HTR-8/SVneo (cell line): ENCODE measurements around the gene HIVEP2.

ENCODE experiments used
- DNase-seq: peaks from one replicate; pipeline ENCODE4 v3.0.0; 2011; ENCODE audit warnings: low spot score, mixed read lengths; ENCODE audit not compliant: insufficient read length
- FAIRE-seq: peaks from 2 replicates; lab custom pipeline; 2011; peaks lifted over from hg19 to GRCh38; lab: Jason Lieb, UNC

HIVEP2 gene

GRCh38 chr6:142758629-142759025 is 186.3 kb downstream of the HIVEP2 start:
- FAIRE-seq: no peak
- DNase-seq: no peak

- DNase-seq (no peak), FAIRE-seq (no peak)
Observed at GRCh38 chr6:142757852-142758628, 186.9 kb downstream of the HIVEP2 start.

- DNase-seq (peak; percentile 10), FAIRE-seq (peak; percentile 28)
Observed at GRCh38 chr6:142756215-142756630, 188.8 kb downstream of the HIVEP2 start.

- DNase-seq (no peak), FAIRE-seq (no peak)
Observed at GRCh38 chr6:142753196-142753595, 191.8 kb downstream of the HIVEP2 start.

GRCh38 chr6:142752348-142752747 is 192.6 kb downstream of the HIVEP2 start:
- FAIRE-seq (no peak), DNase-seq (no peak)

- DNase-seq (no peak), FAIRE-seq (no peak)
Observed at GRCh38 chr6:142751452-142751851, 193.5 kb downstream of the HIVEP2 start.

GRCh38 chr6:142750998-142751397 is 194.0 kb downstream of the HIVEP2 start:
- DNase-seq: no peak
- no peak for FAIRE-seq

- FAIRE-seq (no peak), DNase-seq (no peak)
Observed at GRCh38 chr6:142749556-142749955, 195.4 kb downstream of the HIVEP2 start.

- no peak for FAIRE-seq
- peak; percentile 28 for DNase-seq
Observed at GRCh38 chr6:142746524-142746923, 198.5 kb downstream of the HIVEP2 start.

- FAIRE-seq (peak; percentile 51), DNase-seq (no peak)
Observed at GRCh38 chr6:142744836-142745235, 200.1 kb downstream of the HIVEP2 start.

GRCh38 chr6:142740449-142740848 is 204.5 kb downstream of the HIVEP2 start:
- DNase-seq (no peak), FAIRE-seq (no peak)

- FAIRE-seq (no peak), DNase-seq (no peak)
Observed at GRCh38 chr6:142738731-142739130, 206.2 kb downstream of the HIVEP2 start.

GRCh38 chr6:142738035-142738396 is 207.0 kb downstream of the HIVEP2 start:
- FAIRE-seq (no peak), DNase-seq (no peak)

- DNase-seq (no peak), FAIRE-seq (no peak)
Observed at GRCh38 chr6:142737368-142738034, 207.5 kb downstream of the HIVEP2 start.

GRCh38 chr6:142735204-142735603 is 209.8 kb downstream of the HIVEP2 start:
- DNase-seq (peak; percentile 25), FAIRE-seq (no peak)

GRCh38 chr6:142732790-142733189 is 212.2 kb downstream of the HIVEP2 start:
- DNase-seq: no peak
- no peak for FAIRE-seq

- DNase-seq (no peak), FAIRE-seq (no peak)
Observed at GRCh38 chr6:142731611-142732010, 213.4 kb downstream of the HIVEP2 start.

GRCh38 chr6:142729618-142730017 is 215.4 kb downstream of the HIVEP2 start:
- no peak for DNase-seq
- FAIRE-seq: no peak

GRCh38 chr6:142728910-142729481 is 216.0 kb downstream of the HIVEP2 start:
- no peak for FAIRE-seq

GRCh38 chr6:142728364-142728763 is 216.6 kb downstream of the HIVEP2 start:
- DNase-seq: no peak

More at GRCh38 chr6:142728910-142729481, 216.0 kb downstream of the HIVEP2 start:
- no peak for DNase-seq

GRCh38 chr6:142726616-142727015 is 218.4 kb downstream of the HIVEP2 start:
- DNase-seq (no peak), FAIRE-seq (no peak)

More at GRCh38 chr6:142728364-142728763, 216.6 kb downstream of the HIVEP2 start:
- FAIRE-seq: no peak
